Natural killer cell (primary cell): ENCODE measurements around the gene C11orf16. TPM values are rescaled to one million over a fixed set of nuclear protein-coding genes. Genes with fewer than 3 reads are reported as not detected.
"Not testable (repeated sequence)": the region's sequence is repeated elsewhere in the genome, so short reads cannot be mapped to it uniquely, and the experiment has no call there.

Source experiments
- ATAC-seq, 3 donors: fragments of 150-1000 bp in 2 of 3; fragments of 200-7000 bp in 1 of 3; cut with Tn5 transposase; 1 replicate in 1 of 3; 2 replicates in 2 of 3; pipeline ENCODE4 v1.10.0; 2021; ENCODE audit warnings: mild to moderate bottlenecking in 2 of 3, moderate library complexity in 2 of 3
- DNase-seq, 2 donors: peaks; one replicate each; pipeline versions ENCODE4 v3.0.0 to v3.0.0-alpha.2; 2013 to 2021; ENCODE audit warnings: mixed read lengths in 1 of 2
- H3K27ac ChIP-seq: one replicate; pipeline ENCODE4 v1.5.1; 2013; ENCODE audit warnings: mild to moderate bottlenecking, low read length
- H3K27me3 ChIP-seq: one replicate; pipeline ENCODE4 v1.6.1; 2013; ENCODE audit warnings: low read length; ENCODE audit not compliant: control insufficient read depth, insufficient read depth
- H3K36me3 ChIP-seq: one replicate; pipeline ENCODE4 v1.6.1; 2013; ENCODE audit warnings: low read length; ENCODE audit not compliant: control insufficient read depth, insufficient read depth
- H3K4me1 ChIP-seq: one replicate; pipeline ENCODE4 v1.6.1; 2013; ENCODE audit warnings: low read length; ENCODE audit not compliant: control insufficient read depth, insufficient read depth
- H3K4me3 ChIP-seq: one replicate; pipeline ENCODE4 v1.5.1; 2013; ENCODE audit warnings: low read length
- H3K9me3 ChIP-seq: one replicate; pipeline ENCODE4 v1.6.1; 2013; ENCODE audit warnings: low read length; ENCODE audit not compliant: control insufficient read depth, insufficient read depth
- H3K27ac Mint-ChIP-seq, 2 donors: one replicate each; pipeline ENCODE4 v1.8.0; 2022; ENCODE audit warnings: mild to moderate bottlenecking in 2 of 2, mixed read lengths in 2 of 2, moderate library complexity in 1 of 2
- H3K27me3 Mint-ChIP-seq, 2 donors: one replicate each; pipeline ENCODE4 v1.8.0; 2022; ENCODE audit warnings: low read depth in 2 of 2, mixed read lengths in 2 of 2
- H3K36me3 Mint-ChIP-seq: one replicate; pipeline ENCODE4 v1.8.0; 2022; ENCODE audit warnings: mixed read lengths
- H3K4me1 Mint-ChIP-seq, 2 donors: one replicate each; pipeline ENCODE4 v1.8.0; 2022; ENCODE audit warnings: mixed read lengths in 2 of 2
- H3K4me3 Mint-ChIP-seq: one replicate; pipeline ENCODE4 v1.8.0; 2022; ENCODE audit warnings: mild to moderate bottlenecking, moderate library complexity, mixed read lengths
- H3K9me3 Mint-ChIP-seq, 2 donors: one replicate each; pipeline ENCODE4 v1.8.0; 2022; ENCODE audit warnings: mixed read lengths in 2 of 2
- CTCF ChIP-seq: fragments of 200-600 bp; IDR thresholded peaks from one replicate; pipeline ENCODE4 v1.8.0; 2022; ENCODE audit warnings: antibody characterized with exemption
- WGBS: methylation state at CpG from one replicate; pipeline ENCODE4 v1.1.7; 2013; ENCODE audit warnings: missing lambda C conversion rate; ENCODE audit not compliant: insufficient coverage; 5-methylcytosine and 5-hydroxymethylcytosine counted together
- intact Hi-C: fragments of 100-400 bp; cut with micrococcal nuclease; formaldehyde crosslinking; loops from one replicate; pipeline ENCODE4 v1.14.2; 2022
- total RNA-seq, 4 donors: library from RNA; stranded (reverse); fragments of 120-200 nt in 1 of 4; gene quantifications; one replicate each; pipeline versions ENCODE4 v1.2.3 to v1.2.4, GENCODE V29; 2013 to 2022

C11orf16 gene
- total RNA-seq, result not detected
- not detected for total RNA-seq (2013)

- H3K4me1 ChIP-seq, result no peaks in the 10 kb centered on the region
- DNase-seq (no peak), ATAC-seq (no peak)
- WGBS, result 92% methylated on average over 12 of the region's 12 CpGs
- H3K4me1 Mint-ChIP-seq, result no peaks in the 10 kb centered on the region
- no peak within 1 kb of the TSS for H3K4me3 Mint-ChIP-seq
- H3K9me3 Mint-ChIP-seq, result no peaks in the 10 kb centered on the region
- intact Hi-C loops, result no loop called here
- H3K9me3 ChIP-seq, result no peaks in the 10 kb centered on the region
- no peak within 1 kb of the TSS for H3K4me3 ChIP-seq
- no peak within 1 kb of the TSS for H3K27ac ChIP-seq
- no peaks in the 10 kb centered on the region for H3K27me3 ChIP-seq
- H3K36me3 Mint-ChIP-seq, result no peaks in the 10 kb centered on the region
- no peaks in the 10 kb centered on the region for H3K36me3 ChIP-seq
- no peak for TF ChIP-seq CTCF
- H3K27ac Mint-ChIP-seq, result no peak within 1 kb of the TSS
- H3K27me3 Mint-ChIP-seq, result peaks cover 2 to 9% of the 10 kb centered on the region in 2 donors
Measured at GRCh38 chr11:8932564-8933180, at the start of gene C11orf16. C11orf16 (minus strand) TSS chr11:8932947; CDS start chr11:8932308, 639 bp downstream.

- Mint-ChIP-seq H3K9me3 (no peaks in the 10 kb centered on the region), H3K27me3 (no peaks in the 10 kb centered on the region), H3K4me3 (no peak overlapping the region), H3K27ac (no peak overlapping the region), H3K36me3 (no peaks in the 10 kb centered on the region), H3K4me1 (no peaks in the 10 kb centered on the region)
- no peak overlapping the region for H3K4me3 ChIP-seq
- no peak for TF ChIP-seq CTCF
- 100% methylated on average over 1 of the region's 3 CpGs for WGBS
- no peaks in the 10 kb centered on the region for H3K9me3 ChIP-seq
- no peaks in the 10 kb centered on the region for H3K27me3 ChIP-seq
- no peaks in the 10 kb centered on the region for H3K4me1 ChIP-seq
- intact Hi-C loops, result no loop called here
- DNase-seq (no peak), ATAC-seq (no peak)
- H3K27ac ChIP-seq, result no peak overlapping the region
- no peaks in the 10 kb centered on the region for H3K36me3 ChIP-seq
Measured at GRCh38 chr11:8980485-8980884, 47.7 kb upstream of the C11orf16 start.

GRCh38 chr11:8979365-8979764 lies 46.6 kb upstream of the C11orf16 start:
- H3K27me3 ChIP-seq, H3K4me3 ChIP-seq, H3K9me3 Mint-ChIP-seq, ATAC-seq, H3K4me1 ChIP-seq, H3K27me3 Mint-ChIP-seq, H3K4me1 Mint-ChIP-seq, H3K9me3 ChIP-seq, H3K4me3 Mint-ChIP-seq, intact Hi-C loops, H3K36me3 ChIP-seq, DNase-seq, H3K27ac ChIP-seq, H3K36me3 Mint-ChIP-seq, H3K27ac Mint-ChIP-seq: not testable (repeated sequence)
- WGBS, result no CpG with 5 or more reads among the region's 7 CpGs

- Mint-ChIP-seq H3K27ac (no peak overlapping the region), H3K9me3 (no peaks in the 10 kb centered on the region), H3K36me3 (no peaks in the 10 kb centered on the region), H3K27me3 (no peaks in the 10 kb centered on the region), H3K4me1 (no peaks in the 10 kb centered on the region), H3K4me3 (no peak overlapping the region)
- Histone ChIP-seq H3K27ac (no peak overlapping the region), H3K4me1 (no peaks in the 10 kb centered on the region), H3K36me3 (no peaks in the 10 kb centered on the region), H3K4me3 (no peak overlapping the region), H3K9me3 (no peaks in the 10 kb centered on the region), H3K27me3 (no peaks in the 10 kb centered on the region)
- ATAC-seq (no peak), DNase-seq (no peak)
- intact Hi-C loops, result no loop called here
- 75% methylated on average over 3 of the region's 3 CpGs for WGBS
- TF ChIP-seq CTCF, result no peak
Measured at GRCh38 chr11:8973121-8973520, 40.4 kb upstream of the C11orf16 start.
